ENCODE results near the gene CD1B. TPM values are rescaled to one million over a fixed set of nuclear protein-coding genes. Genes with fewer than 3 reads are reported as not detected.
"Not testable (repeated sequence)": the region's sequence is repeated elsewhere in the genome, so short reads cannot be mapped to it uniquely, and the experiment has no call there.

Gene CD1B
- total RNA-seq, 1 donor from 2014 or later: not detected

GRCh38 chr1:158286487-158286886 is 44.8 kb downstream of the CD1B start:
- peaks cover 2% of the 10 kb centered on the region for H3K4me1 ChIP-seq
- H3K9ac ChIP-seq: no peak overlapping the region
- no peaks in the 10 kb centered on the region for H3K27me3 ChIP-seq
- Mint-ChIP-seq H3K4me1 (no peaks in the 10 kb centered on the region), H3K27me3 (ENCODE audit: insufficient read depth, low read depth) (no peaks in the 10 kb centered on the region), H3K9me3 (peaks cover 2% of the 10 kb centered on the region), H3K36me3 (no peaks in the 10 kb centered on the region), H3K27ac (no peak overlapping the region), H3K4me3 (no peak overlapping the region)
- H3K4me3 ChIP-seq: no peak overlapping the region
- DNase-seq (ENCODE audit: low spot score): no peak
- TF ChIP-seq EZH2 (IDR thresholded peaks at IDR 0.05) (no peak), EZH2phosphoT487 (IDR thresholded peaks at IDR 0.05) (no peak)
- TF ChIP-seq, protein P1, sequence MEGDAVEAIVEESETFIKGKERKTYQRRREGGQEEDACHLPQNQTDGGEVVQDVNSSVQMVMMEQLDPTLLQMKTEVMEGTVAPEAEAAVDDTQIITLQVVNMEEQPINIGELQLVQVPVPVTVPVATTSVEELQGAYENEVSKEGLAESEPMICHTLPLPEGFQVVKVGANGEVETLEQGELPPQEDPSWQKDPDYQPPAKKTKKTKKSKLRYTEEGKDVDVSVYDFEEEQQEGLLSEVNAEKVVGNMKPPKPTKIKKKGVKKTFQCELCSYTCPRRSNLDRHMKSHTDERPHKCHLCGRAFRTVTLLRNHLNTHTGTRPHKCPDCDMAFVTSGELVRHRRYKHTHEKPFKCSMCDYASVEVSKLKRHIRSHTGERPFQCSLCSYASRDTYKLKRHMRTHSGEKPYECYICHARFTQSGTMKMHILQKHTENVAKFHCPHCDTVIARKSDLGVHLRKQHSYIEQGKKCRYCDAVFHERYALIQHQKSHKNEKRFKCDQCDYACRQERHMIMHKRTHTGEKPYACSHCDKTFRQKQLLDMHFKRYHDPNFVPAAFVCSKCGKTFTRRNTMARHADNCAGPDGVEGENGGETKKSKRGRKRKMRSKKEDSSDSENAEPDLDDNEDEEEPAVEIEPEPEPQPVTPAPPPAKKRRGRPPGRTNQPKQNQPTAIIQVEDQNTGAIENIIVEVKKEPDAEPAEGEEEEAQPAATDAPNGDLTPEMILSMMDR (IDR thresholded peaks at IDR 0.05): no peak
- no peak overlapping the region for H3K27ac ChIP-seq
- H3F3A ChIP-seq (ENCODE audit: low read depth): no peaks in the 10 kb centered on the region
- H2AFZ ChIP-seq (replicated peaks): no peak overlapping the region
- no peak overlapping the region for H3K4me2 ChIP-seq
- H3K79me2 ChIP-seq (ENCODE audit: low read depth): no peaks in the 10 kb centered on the region
- no peaks in the 10 kb centered on the region for H3K36me3 ChIP-seq
- no peaks in the 10 kb centered on the region for H4K20me1 ChIP-seq (ENCODE audit: low read depth)
- H3K9me3 ChIP-seq (ENCODE audit: low read depth): no peaks in the 10 kb centered on the region

DNA sequence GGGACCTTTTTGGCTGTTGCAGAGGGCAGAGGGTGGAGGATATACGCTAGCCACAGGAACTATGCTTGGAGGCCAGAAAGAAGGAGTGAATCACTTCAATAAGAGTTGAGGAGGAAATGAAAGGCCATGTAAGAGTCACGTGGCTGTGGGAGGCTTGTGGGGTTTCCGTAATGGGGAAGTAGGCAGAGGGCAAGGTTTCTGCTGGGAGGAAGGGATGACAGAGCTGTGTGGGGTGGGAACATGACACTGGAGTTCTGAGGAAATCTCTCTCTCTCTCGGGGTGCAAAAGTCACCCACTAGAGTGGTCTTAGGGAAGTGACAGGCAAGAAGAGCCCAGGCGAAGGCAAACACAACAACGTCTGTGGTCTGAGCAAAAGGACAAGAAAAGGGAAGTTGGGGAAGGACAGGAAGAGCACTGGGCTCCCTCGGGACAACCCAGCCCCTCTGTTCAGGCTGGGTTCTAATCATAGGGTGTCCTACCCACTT is 45.5 kb downstream of the CD1B start:
- Mint-ChIP-seq H3K36me3 (no peaks in the 10 kb centered on the region), H3K9me3 (peaks cover 4% of the 10 kb centered on the region), H3K27ac (no peak overlapping the region), H3K4me3 (no peak overlapping the region), H3K27me3 (ENCODE audit: insufficient read depth, low read depth) (no peaks in the 10 kb centered on the region), H3K4me1 (no peaks in the 10 kb centered on the region)
- no peak overlapping the region for H3K27ac ChIP-seq
- peaks cover 2% of the 10 kb centered on the region for H3K4me1 ChIP-seq
- no peak for TF ChIP-seq EZH2 (IDR thresholded peaks at IDR 0.05)
- TF ChIP-seq, protein P1 (IDR thresholded peaks at IDR 0.05): no peak
- TF ChIP-seq EZH2phosphoT487 (IDR thresholded peaks at IDR 0.05): no peak
- no peak overlapping the region for H2AFZ ChIP-seq (replicated peaks)
- no peak for DNase-seq (ENCODE audit: low spot score)
- no peaks in the 10 kb centered on the region for H3K36me3 ChIP-seq
- no peaks in the 10 kb centered on the region for H3K79me2 ChIP-seq (ENCODE audit: low read depth)
- no peak overlapping the region for H3K4me2 ChIP-seq
- no peaks in the 10 kb centered on the region for H4K20me1 ChIP-seq (ENCODE audit: low read depth)
- no peaks in the 10 kb centered on the region for H3K27me3 ChIP-seq
- H3K9ac ChIP-seq: no peak overlapping the region
- H3K4me3 ChIP-seq: no peak overlapping the region
- no peaks in the 10 kb centered on the region for H3K9me3 ChIP-seq (ENCODE audit: low read depth)
- H3F3A ChIP-seq (ENCODE audit: low read depth): no peaks in the 10 kb centered on the region

DNA sequence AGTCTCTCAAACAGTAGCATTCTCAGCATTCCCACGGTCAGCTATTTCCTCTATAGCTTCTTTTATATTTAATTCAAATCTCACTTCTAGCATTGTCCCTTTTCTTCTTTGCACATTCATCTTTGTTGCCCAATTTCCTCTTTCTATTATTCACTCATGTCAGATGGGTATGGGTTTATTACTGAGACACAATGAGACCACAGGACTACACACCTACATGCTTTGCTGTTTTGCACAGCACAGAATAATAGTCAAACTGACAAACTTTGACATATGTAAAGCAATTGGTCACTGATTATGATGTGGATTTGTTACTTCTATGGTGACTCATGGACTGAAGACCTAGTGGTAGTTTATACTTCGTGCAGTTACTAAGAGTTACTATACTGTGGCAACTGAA is 47.4 kb downstream of the CD1B start:
- H3K27me3 Mint-ChIP-seq (ENCODE audit: insufficient read depth, low read depth): no peaks in the 10 kb centered on the region
- Histone ChIP-seq H3F3A (ENCODE audit: low read depth) (no peaks in the 10 kb centered on the region), H3K27ac (no peak overlapping the region), H3K9me3 (ENCODE audit: low read depth) (peaks cover 5% of the 10 kb centered on the region), H3K4me2 (no peak overlapping the region), H3K27me3 (no peaks in the 10 kb centered on the region), H3K9ac (no peak overlapping the region), H3K4me1 (no peaks in the 10 kb centered on the region), H4K20me1 (ENCODE audit: low read depth) (no peaks in the 10 kb centered on the region), H2AFZ (replicated peaks) (no peak overlapping the region), H3K79me2 (ENCODE audit: low read depth) (no peaks in the 10 kb centered on the region), H3K36me3 (no peaks in the 10 kb centered on the region), H3K4me3 (no peak overlapping the region)
- no peak for DNase-seq (ENCODE audit: low spot score)
- TF ChIP-seq EZH2 (IDR thresholded peaks at IDR 0.05) (no peak), EZH2phosphoT487 (IDR thresholded peaks at IDR 0.05) (no peak)
- TF ChIP-seq, protein P1 (IDR thresholded peaks at IDR 0.05): no peak
- H3K9me3 Mint-ChIP-seq: peaks cover 6% of the 10 kb centered on the region
- H3K4me3 Mint-ChIP-seq: no peak overlapping the region
- H3K4me1 Mint-ChIP-seq: no peaks in the 10 kb centered on the region
- H3K27ac Mint-ChIP-seq: no peak overlapping the region
- no peaks in the 10 kb centered on the region for H3K36me3 Mint-ChIP-seq

DNA sequence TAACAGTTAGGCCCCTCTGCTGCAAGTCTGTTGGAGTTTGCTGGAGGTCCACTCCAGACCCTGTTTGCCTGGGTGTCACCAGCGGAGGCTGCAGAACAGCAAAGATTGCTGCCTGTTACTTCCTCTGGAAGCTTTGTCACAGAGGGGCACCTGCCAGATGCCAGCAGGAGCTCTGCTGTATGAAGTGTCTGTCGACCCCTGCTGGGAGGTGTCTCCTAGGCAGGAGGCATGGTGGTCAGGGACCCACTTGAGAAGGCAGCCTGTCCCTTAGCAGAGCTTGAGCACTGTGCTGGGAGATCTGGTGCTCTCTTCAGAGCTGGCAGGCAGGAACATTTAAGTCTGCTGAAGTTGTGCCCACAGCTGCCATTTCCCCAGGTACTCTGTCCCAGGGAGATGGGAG is 48.9 kb downstream of the CD1B start:
- not testable (repeated sequence) for H3K4me2 ChIP-seq; H3K9ac ChIP-seq; H3K27ac ChIP-seq; H3K27me3 Mint-ChIP-seq (ENCODE audit: insufficient read depth, low read depth); H3K9me3 ChIP-seq (ENCODE audit: low read depth); H3K4me3 ChIP-seq; H3K4me3 Mint-ChIP-seq; H3F3A ChIP-seq (ENCODE audit: low read depth); H3K79me2 ChIP-seq (ENCODE audit: low read depth); H3K36me3 Mint-ChIP-seq; H3K9me3 Mint-ChIP-seq; H2AFZ ChIP-seq (replicated peaks); H3K4me1 ChIP-seq; H3K27me3 ChIP-seq; H3K4me1 Mint-ChIP-seq; H3K36me3 ChIP-seq; H4K20me1 ChIP-seq (ENCODE audit: low read depth); DNase-seq (ENCODE audit: low spot score); H3K27ac Mint-ChIP-seq

Other genes starting within 250 kb of the CD1B start
- gene CD1D, start 150.6 kb downstream of the CD1B start, total RNA-seq (ENCODE audit: low replicate concordance): 0.77 TPM in 1 of 2 replicates, not detected in the other
- gene CD1A, start 77.1 kb downstream of the CD1B start, total RNA-seq (ENCODE audit: low replicate concordance): not detected in 2 replicates
- not detected in 2 replicates for gene CD1C, start 41.6 kb downstream of the CD1B start, total RNA-seq (ENCODE audit: low replicate concordance)
- gene CD1E, start 22.4 kb upstream of the CD1B start, total RNA-seq (ENCODE audit: low replicate concordance): not detected in 2 replicates
- gene OR10T2, start 67.9 kb upstream of the CD1B start, total RNA-seq (ENCODE audit: low replicate concordance): not detected in 2 replicates
- gene OR10K2, start 94.7 kb upstream of the CD1B start, total RNA-seq (ENCODE audit: low replicate concordance): not detected in 2 replicates
- gene OR10K1, start 130.3 kb upstream of the CD1B start, total RNA-seq (ENCODE audit: low replicate concordance): 0.06 TPM in 1 of 2 replicates, not detected in the other
- gene OR10R2, start 140.7 kb upstream of the CD1B start, total RNA-seq (ENCODE audit: low replicate concordance): not detected in 2 replicates
- gene OR6Y1, start 222.9 kb upstream of the CD1B start, total RNA-seq (ENCODE audit: low replicate concordance): not detected in 2 replicates
- gene OR6P1, start 239.0 kb upstream of the CD1B start, total RNA-seq (ENCODE audit: low replicate concordance): not detected in 2 replicates
- not detected in 2 replicates for gene OR10X1, start 248.4 kb upstream of the CD1B start, total RNA-seq (ENCODE audit: low replicate concordance)